Heart right ventricle (tissue), 16 donors: ENCODE data around the gene GATD1. TPM values are rescaled to one million over a fixed set of nuclear protein-coding genes. Genes with fewer than 3 reads are reported as not detected.

Experiments used
- ATAC-seq, 8 donors: fragments of 200-7000 bp; cut with Tn5 transposase; one replicate each; pipeline ENCODE4 v1.9.1; 2020; ENCODE audit warnings: mild to moderate bottlenecking in 8 of 8, moderate library complexity in 8 of 8, moderate number of reproducible peaks in 1 of 8
- DNase-seq, 2 donors: peaks; one replicate each; pipeline ENCODE4 v3.0.0-alpha.2; 2020
- H3K27ac ChIP-seq, 10 donors: fragments of 200-600 bp; sonication (generic) in 2 of 10; one replicate each; pipeline versions ENCODE4 v1.5.0 to v1.8.0; 2020 to 2022; ENCODE audit warnings: mild to moderate bottlenecking in 3 of 10
- H3K27me3 ChIP-seq, 7 donors: fragments of 200-600 bp; one replicate each; pipeline ENCODE4 v1.8.0; 2021 to 2022; ENCODE audit warnings: mild to moderate bottlenecking in 2 of 7
- H3K36me3 ChIP-seq, 9 donors: fragments of 200-600 bp; sonication (generic) in 1 of 9; one replicate each; pipeline versions ENCODE4 v1.5.0 to v1.8.0; 2020 to 2022; ENCODE audit warnings: mild to moderate bottlenecking in 2 of 9
- H3K4me1 ChIP-seq, 9 donors: fragments of 200-600 bp; sonication (generic) in 1 of 9; one replicate each; pipeline versions ENCODE4 v1.5.0 to v1.8.0; 2020 to 2022; ENCODE audit warnings: mild to moderate bottlenecking in 4 of 9
- H3K4me3 ChIP-seq, 10 donors: fragments of 200-600 bp; sonication (generic) in 2 of 10; one replicate each; pipeline versions ENCODE4 v1.5.0 to v1.8.0; 2020 to 2022; ENCODE audit warnings: mild to moderate bottlenecking in 7 of 10, moderate library complexity in 2 of 10
- H3K9me3 ChIP-seq, 11 donors: fragments of 200-600 bp in 10 of 11; sonication (generic) in 2 of 11; one replicate each; pipeline versions ENCODE4 v1.5.0 to v1.8.0; 2013 to 2022; ENCODE audit warnings: mild to moderate bottlenecking in 2 of 11, control low read depth in 1 of 11, moderate library complexity in 1 of 11
- WGBS, 2 donors: extraction: QIAGEN DNeasy Blood & Tissue Kit; methylation state at CpG; one replicate each; pipeline ENCODE4 v1.1.7; 2013; ENCODE audit warnings: inconsistent platforms in 1 of 2; 5-methylcytosine and 5-hydroxymethylcytosine counted together
- intact Hi-C, 10 donors: fragments of 100-400 bp; cut with DNase I; formaldehyde crosslinking; loops; one replicate each; pipeline versions ENCODE4 v1.11.1 to v1.14.2; 2022
- polyA plus RNA-seq, 2 donors: library from polyadenylated mRNA; stranded (reverse); fragments of 200-250 nt; gene quantifications; one replicate each; pipeline ENCODE4 v1.2.3, GENCODE V29; 2013
- total RNA-seq, 10 donors: library from RNA; stranded (reverse); fragmentation: NEBNext Ultra II Directional in 3 of 10; extraction: Animal tissue kit (Norgen Biotek cat#: 25700) in 3 of 10; gene quantifications; one replicate each; pipeline versions ENCODE4 v1.2.1 to v1.2.4, GENCODE V29; 2021 to 2023
- TF ChIP-seq, protein P1 (sequence below), 9 donors: fragments of 200-600 bp; sonication (generic) in 2 of 9; IDR thresholded peaks; one replicate each; pipeline versions ENCODE4 v1.5.0 to v1.8.0; 2021 to 2022; ENCODE audit warnings: antibody characterized with exemption in 9 of 9, mild to moderate bottlenecking in 5 of 9, moderate library complexity in 1 of 9
- donor health status: Arrhythmogenic right ventricular cardiomyopathy.
- donor health status: ischemic (EF 13 %, LVEDD 7.1; RV severe dilation, severe dysfunction).
- donor health status: healthy with polysubstance abuse.
- donor health status: DM: no; HTN: yes; CAD: no.
- donor health status: DM: no; HTN: no; CAD: no.
- donor health status: ischemic (EF 25% LVEDD 6.9; RV normal size, moderate dysfunction).
- donor health status: ischemic (EF 25% LVEDD 5.7; RV mildly dilated, moderate dysfunction).
- donor health status: healthy.
- donor health status: DM: yes; HTN: yes; CAD: no.
- donor health status: Ischemic cardiomyopathy.
- donor health status: ischemic (EF 35%, LVEDD 5.7; RV mildly dilated, moderate dysfunction).
- donor health status: nonischemic (EF 11% LVEDD 7.7; RV severe dilation, severe dysfunction).
- donor health status: DM: yes; HTN: yes; CAD: no.
- donor health status: PGD.
- donor health status: ischemic (EF 29% LVEDD 5.4; RV normal size, mild dysfunction).
- donor health status: nonischemic (EF 23%, LVEDD 6.1; RV moderate dilation, normal function).

GATD1 gene
- total and polyA plus RNA-seq, 12 donors, result 15.0 to 32.4 (median 26.0) TPM

DNA sequence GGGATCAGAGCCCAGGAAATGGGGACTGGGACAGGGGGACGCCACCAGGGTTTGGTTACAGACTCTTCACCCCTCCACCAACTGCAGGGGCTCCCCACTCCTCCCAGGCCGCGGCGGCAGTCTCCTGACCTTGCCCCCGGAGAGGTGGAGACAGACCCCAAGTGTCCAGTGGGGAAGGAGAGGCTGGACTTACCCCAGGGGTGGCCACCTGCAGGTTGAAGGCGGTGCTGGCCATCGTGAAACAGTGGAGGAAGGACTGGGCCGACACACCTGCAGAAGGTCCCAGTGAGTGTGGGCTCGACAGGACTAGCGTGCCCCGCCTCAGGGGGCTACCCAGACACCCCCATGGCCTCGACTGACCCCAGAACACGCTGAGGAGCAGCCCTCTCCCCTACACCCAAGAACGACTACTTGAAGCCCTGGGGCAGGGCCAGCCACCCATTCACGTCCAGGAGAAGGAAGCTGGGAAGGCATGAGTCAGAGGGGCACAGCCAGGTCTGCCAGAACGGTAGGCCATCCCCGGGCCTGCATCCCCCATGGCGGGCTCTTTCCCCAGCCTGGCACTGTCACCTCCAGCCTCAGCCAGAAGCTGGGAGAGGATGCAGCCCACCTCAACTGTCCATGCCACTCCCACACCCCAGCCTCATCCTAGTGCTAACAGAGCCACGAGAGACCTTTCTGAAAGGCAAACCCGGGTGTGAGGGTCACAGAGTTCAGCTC is 2.3 kb downstream of the GATD1 start:
- DNase-seq, result no peak
- Histone ChIP-seq H3K36me3 (peaks cover 0 to 49% (median 8%) of the 10 kb centered on the region in 9 donors), H3K27me3 (no peaks in the 10 kb centered on the region), H3K27ac (no peak overlapping the region), H3K9me3 (no peaks in the 10 kb centered on the region), H3K4me3 (no peak overlapping the region), H3K4me1 (peaks cover 8 to 53% (median 29%) of the 10 kb centered on the region in 9 donors)
- TF ChIP-seq, protein P1, sequence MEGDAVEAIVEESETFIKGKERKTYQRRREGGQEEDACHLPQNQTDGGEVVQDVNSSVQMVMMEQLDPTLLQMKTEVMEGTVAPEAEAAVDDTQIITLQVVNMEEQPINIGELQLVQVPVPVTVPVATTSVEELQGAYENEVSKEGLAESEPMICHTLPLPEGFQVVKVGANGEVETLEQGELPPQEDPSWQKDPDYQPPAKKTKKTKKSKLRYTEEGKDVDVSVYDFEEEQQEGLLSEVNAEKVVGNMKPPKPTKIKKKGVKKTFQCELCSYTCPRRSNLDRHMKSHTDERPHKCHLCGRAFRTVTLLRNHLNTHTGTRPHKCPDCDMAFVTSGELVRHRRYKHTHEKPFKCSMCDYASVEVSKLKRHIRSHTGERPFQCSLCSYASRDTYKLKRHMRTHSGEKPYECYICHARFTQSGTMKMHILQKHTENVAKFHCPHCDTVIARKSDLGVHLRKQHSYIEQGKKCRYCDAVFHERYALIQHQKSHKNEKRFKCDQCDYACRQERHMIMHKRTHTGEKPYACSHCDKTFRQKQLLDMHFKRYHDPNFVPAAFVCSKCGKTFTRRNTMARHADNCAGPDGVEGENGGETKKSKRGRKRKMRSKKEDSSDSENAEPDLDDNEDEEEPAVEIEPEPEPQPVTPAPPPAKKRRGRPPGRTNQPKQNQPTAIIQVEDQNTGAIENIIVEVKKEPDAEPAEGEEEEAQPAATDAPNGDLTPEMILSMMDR (IDR thresholded peaks at IDR 0.05), result no peak
- WGBS, 2 donors, result 78 to 81% methylated on average over 20 of the region's 20 CpGs
- no peak for ATAC-seq
- intact Hi-C loops, result no loop called here

DNA sequence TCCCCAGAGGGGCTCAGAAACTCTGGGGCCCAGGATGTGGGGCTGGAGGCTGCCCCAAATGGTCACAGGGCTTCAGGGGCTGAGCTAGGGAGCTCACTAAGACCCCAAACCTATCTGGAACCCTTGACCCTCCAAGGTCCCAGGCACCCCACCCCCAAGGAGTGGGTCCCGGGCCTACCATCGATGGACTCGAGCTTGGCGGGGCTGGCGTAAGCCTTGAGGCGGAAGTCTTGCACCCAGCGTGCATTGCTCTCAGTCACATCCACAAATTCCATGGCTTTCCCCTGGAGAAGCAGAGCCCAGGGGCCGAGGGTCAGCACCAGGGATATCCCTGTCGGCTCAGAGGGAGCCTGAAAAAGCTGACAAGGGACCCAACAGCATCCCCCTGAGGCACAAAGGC is 3.5 kb downstream of the GATD1 start:
- ATAC-seq, result no peak
- 91 to 92% methylated on average over 9 of the region's 9 CpGs for WGBS, 2 donors
- no peak overlapping the region for H3K27ac ChIP-seq
- no peaks in the 10 kb centered on the region for H3K9me3 ChIP-seq
- peaks cover 0 to 56% (median 12%) of the 10 kb centered on the region in 9 donors for H3K36me3 ChIP-seq
- H3K4me1 ChIP-seq, result peaks cover 8 to 42% (median 24%) of the 10 kb centered on the region in 9 donors
- intact Hi-C loops, result no loop called here
- no peak for DNase-seq
- H3K4me3 ChIP-seq, result no peak overlapping the region
- TF ChIP-seq, protein P1 (IDR thresholded peaks at IDR 0.05), result no peak
- no peaks in the 10 kb centered on the region for H3K27me3 ChIP-seq

DNA sequence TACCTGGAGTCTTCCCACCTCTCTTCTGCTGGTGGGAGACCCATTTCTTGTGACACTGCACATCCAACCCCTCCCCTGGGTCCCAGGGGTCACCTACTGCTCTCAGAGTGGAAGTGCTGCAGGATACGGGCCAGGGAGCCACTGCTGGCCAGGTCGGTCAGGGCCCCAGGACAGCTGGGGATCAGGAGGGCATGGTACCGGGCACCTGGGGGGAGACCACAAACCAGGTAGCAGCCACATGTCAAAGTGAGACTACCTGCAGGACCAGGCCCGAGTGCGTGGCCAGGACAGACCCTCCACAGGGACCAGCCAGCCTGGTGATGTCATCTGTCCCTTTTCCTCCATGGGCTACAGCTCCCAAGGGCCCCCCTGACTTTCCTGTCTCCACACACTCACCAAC is 3.9 kb downstream of the GATD1 start:
- Histone ChIP-seq H3K27ac (no peak overlapping the region), H3K4me1 (peaks cover 8 to 38% (median 23%) of the 10 kb centered on the region in 9 donors), H3K27me3 (no peaks in the 10 kb centered on the region), H3K9me3 (no peaks in the 10 kb centered on the region), H3K4me3 (no peak overlapping the region), H3K36me3 (peaks cover 0 to 57% (median 12%) of the 10 kb centered on the region in 9 donors)
- ATAC-seq (no peak), DNase-seq (no peak)
- intact Hi-C loops, result no loop called here
- WGBS, 2 donors, result 85 to 93% methylated on average over 5 of the region's 5 CpGs
- TF ChIP-seq, protein P1 (IDR thresholded peaks at IDR 0.05), result no peak

DNA sequence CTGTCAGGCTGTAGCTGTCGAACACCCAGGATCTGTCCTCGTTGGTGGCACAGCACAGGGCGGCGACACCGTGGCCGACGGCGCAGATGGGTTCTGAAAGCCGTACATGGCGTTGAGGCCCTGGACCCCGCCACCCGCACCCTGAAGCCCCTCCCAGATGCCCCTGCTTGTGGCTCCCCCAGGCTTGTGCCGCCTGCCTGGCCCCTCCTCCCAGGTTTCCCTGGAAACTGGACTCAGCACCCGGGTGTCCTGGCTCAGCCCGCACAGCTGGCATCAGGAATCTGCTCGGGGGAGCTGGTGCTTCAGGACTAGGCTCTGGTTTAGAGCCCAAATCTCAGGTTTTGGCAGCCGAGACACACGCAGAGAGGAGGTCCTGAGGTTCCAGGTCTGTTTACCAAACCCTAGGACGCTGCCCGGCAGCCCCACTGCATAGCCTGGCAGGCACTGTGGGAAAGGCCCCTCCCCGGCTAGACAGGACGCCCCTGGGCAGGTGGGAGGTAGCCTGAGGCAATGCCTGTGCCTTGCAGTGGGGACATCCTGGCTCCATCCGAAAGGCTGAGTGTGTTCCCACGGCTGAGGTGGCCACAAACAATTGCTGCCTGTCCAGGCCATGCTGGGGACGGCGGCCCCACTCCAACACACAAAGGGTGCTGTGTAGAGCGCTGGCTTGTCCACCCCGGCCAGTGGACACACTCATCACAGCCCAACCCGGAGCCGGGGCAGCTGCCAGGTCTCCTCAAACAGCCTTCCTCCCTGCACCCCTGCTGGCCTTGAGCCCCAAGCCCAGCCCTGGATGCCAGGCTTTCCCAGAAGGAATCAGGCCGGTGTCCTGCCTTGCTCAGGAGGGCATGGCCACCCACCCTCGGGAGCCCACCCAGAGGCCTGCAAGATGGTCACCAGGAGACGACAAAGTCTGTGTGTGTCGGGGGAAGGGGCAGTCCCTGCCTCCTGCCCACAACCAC is 4.6 kb downstream of the GATD1 start:
- H3K27me3 ChIP-seq, result no peaks in the 10 kb centered on the region
- TF ChIP-seq, protein P1 (IDR thresholded peaks at IDR 0.05), result no peak
- ATAC-seq (no peak), DNase-seq (no peak)
- intact Hi-C loops, result no loop called here
- H3K36me3 ChIP-seq, result peaks cover 0 to 61% (median 12%) of the 10 kb centered on the region in 9 donors
- H3K9me3 ChIP-seq, result no peaks in the 10 kb centered on the region
- WGBS, 2 donors, result 81 to 82% methylated on average over 34 of the region's 34 CpGs
- H3K27ac ChIP-seq, result no peak overlapping the region
- H3K4me3 ChIP-seq, result no peak overlapping the region
- H3K4me1 ChIP-seq, result peaks cover 8 to 31% (median 20%) of the 10 kb centered on the region in 9 donors
